CD4-positive, alpha-beta T cell treated with Interleukin-17A for 4 hours (primary cell): ENCODE data around the gene OSBP2.

ENCODE experiments used
- DNase-seq: peaks from one replicate; pipeline ENCODE4 v3.0.0-alpha.2; 2020; ENCODE audit warnings: mixed read lengths

Gene OSBP2

GRCh38 chr22:30909306-30909705 is 214.6 kb downstream of the OSBP2 start:
- DNase-seq, result no peak

GRCh38 chr22:30910358-30910757 is 215.7 kb downstream of the OSBP2 start:
- DNase-seq, result no peak

GRCh38 chr22:30918761-30919160 is 224.1 kb downstream of the OSBP2 start:
- DNase-seq, result no peak

GRCh38 chr22:30919973-30920372 is 225.3 kb downstream of the OSBP2 start:
- no peak for DNase-seq

DNA sequence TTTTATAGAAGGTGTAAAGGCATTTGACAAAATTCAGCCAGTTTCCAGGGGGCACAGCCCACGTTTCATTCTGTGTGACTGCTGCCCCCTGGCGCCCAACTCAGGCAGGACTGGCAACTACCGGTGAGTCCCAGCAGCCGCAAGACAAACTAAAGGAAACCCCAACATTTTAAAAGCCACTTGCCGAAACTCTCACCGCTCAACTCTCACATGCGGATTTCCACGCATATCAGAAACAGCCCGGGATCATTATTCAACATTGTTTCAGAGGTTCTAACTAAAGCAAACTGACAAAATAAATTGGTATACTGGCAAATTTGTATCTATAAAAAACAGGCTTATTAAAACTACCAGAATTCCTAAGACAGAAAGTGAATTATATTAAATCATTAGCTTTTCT is 225.7 kb downstream of the OSBP2 start:
- DNase-seq, result peak; percentile 90

GRCh38 chr22:30921108-30921507 is 226.4 kb downstream of the OSBP2 start:
- DNase-seq, result no peak

DNA sequence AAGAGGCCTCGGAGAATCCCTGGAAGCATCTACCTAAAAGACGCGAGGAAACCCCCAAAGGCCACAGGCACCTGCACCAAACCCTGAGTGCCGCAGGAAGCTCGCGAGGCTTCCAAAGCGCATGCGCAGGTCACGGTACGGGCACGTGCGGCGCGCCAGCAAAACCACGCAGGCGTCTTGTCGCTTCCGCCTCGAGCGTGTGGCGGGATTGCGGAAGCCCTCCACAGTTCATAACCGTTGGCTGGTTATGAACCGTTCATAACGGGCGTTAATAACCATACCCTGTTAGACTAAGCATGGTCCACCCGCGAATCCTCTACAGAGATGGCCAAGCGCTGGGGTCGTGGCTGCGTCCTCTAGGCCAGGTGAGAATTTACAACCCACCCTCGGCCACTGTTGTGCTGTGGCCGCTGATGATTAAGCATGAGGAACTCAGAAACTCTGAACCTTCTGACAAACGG is 227.5 kb downstream of the OSBP2 start:
- DNase-seq, result peak; percentile 82

DNA sequence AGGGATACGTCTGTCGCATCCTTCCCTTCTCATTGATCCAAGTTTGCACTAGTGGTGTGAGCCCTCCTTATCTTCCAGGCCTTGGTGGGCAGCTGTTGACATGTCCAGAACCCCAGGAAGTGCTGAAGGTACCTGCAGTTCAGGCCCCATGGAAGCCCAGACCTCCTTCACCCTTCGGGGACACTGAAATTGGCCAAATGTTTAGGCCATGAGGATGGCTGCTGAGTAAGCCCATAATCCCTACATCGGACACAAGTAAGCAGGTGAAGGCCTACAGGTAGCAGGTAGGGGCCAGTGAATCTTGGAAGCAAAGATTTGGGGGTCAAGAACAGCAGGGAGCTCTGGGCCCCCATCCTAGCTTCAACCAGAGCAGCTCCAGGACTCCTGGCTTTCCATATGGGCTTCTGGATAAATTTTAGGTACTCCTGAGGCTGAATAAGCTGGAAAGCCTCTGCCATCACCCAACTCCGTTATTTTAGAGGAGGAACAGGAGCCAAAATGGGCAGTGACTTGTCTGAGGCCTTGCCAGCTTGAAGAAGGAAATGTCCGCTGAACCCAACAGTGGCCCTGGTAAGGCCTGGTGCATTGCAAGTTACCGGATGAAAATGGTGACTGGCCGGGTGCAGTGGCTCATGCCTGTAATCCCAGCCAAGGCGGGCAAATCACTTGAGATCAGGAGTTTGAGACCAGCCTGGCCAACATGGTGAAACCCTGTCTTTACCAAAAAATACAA is 228.7 kb downstream of the OSBP2 start:
- no peak for DNase-seq

- no peak for DNase-seq
Observed at GRCh38 chr22:30925667-30926066, 231.0 kb downstream of the OSBP2 start.

- DNase-seq, result no peak
Observed at GRCh38 chr22:30926706-30927105, 232.0 kb downstream of the OSBP2 start.

GRCh38 chr22:30927806-30928205 is 233.1 kb downstream of the OSBP2 start:
- no peak for DNase-seq

DNA sequence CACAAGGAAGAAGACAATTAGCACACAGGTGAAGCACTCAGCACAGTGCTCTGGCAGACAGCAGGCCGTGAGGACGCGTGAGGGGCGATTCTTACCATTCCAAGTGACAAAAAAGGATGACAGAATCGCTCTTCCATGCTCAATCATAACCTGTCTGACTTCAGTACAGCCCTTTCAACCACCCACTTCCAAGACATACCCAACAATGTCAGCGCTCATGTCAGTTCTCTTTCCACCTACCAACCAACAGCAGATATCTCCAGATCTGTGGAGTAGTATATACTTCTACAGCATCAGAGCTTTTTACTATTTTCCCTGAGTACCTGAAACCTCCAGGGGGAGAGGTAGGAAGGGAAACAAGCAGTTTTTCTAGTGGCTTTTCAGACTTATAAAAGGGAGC is 233.7 kb downstream of the OSBP2 start:
- no peak for DNase-seq

DNA sequence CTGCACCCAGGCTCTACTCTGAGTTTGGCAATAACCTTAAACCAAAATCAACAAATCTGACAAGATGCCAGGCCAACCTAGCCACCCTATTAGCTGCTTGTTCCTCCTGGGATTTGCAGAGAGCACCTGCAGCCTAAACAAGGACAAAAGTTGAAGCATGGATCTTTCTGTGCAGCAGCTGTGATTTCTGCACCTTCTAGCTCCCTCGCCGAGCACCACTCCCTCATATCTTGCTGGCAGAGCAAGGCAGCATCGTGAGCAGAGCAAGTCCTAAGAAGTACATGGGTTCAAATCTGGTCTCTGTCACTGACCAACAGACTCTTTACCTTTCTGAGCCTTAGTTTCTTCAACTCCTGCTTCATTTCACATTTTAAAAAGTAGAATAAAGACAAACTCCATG is 235.6 kb downstream of the OSBP2 start:
- no peak for DNase-seq

- no peak for DNase-seq
Observed at GRCh38 chr22:30931541-30932300, 237.0 kb downstream of the OSBP2 start.

- DNase-seq, result no peak
Observed at GRCh38 chr22:30932661-30933060, 238.0 kb downstream of the OSBP2 start.

DNA sequence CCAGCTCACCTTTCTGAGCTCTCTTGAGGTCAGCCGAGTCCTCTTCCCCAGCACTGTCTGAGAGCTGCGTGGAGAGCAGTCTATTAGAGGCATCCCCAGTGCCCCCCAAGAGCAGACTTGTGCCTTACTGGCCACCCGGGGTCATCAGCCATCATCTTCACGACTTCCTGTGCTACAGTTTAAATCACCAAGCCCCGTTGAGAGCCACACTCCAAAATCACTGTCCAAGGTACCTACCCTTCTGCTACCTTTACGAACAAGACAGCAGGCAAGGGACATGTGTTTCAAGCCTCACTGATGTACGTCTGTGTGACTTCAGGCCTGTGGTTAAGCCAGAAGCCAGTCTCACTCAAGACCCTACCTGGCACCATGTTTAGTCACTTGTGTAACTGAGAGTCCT is 238.8 kb downstream of the OSBP2 start:
- DNase-seq, result no peak

DNA sequence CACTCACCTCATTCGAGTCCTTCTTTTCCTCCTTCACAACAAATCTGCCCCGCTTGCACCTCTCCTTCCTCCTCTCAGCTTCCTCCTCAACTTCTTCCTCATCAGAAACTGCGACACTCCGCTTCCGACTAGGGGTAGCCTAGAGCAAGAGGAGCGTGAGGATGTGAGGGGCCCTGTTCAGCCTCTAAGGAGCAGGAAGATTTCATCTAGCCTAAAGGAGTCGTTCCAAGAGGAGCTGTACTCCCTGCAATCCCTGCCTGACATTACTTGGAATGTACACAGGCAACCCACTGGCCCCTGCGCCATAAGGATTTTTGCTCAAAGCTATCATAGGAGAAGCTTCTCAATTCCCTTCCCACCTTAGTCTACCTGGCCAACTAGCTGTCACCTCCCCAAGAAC is 239.4 kb downstream of the OSBP2 start:
- DNase-seq, result no peak

GRCh38 chr22:30940685-30941362 is 246.2 kb downstream of the OSBP2 start:
- DNase-seq, result peak; percentile 76

DNA sequence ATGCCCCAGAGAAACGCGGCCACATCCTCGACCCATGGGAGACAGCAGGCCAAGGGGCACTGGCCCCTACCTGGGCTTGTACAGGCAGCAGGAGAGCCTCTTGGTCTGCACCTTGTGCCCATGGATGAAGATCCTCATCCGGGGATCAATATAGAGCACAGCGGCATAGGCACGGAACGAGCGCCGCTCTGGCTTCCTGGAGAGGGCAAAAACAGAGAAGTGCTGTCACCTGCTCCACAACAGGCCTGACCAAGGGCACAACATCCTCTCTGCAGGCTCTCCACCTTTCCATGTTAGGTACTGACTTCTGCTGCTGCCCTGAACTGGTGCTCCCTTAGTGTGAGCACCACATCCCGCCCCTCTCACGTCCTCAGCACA is 246.7 kb downstream of the OSBP2 start:
- peak; percentile 58 for DNase-seq

- DNase-seq, result peak; percentile 76
Observed at GRCh38 chr22:30943368-30943767, 248.7 kb downstream of the OSBP2 start.

- no peak for DNase-seq
Observed at GRCh38 chr22:30944986-30945385, 250.3 kb downstream of the OSBP2 start.

GRCh38 chr22:30945653-30946052 is 251.0 kb downstream of the OSBP2 start:
- DNase-seq, result no peak

GRCh38 chr22:30946354-30946753 is 251.7 kb downstream of the OSBP2 start:
- DNase-seq, result no peak
